SK-N-MC (cell line): ENCODE measurements around the gene FOS.

Experiments
- DNase-seq: peaks from one replicate; pipeline ENCODE4 v3.0.0-alpha.2; 2011; ENCODE audit warnings: low read depth, low spot score
- H3K27ac ChIP-seq: fragments of 200-600 bp; sonication (generic); 2 replicates; pipeline ENCODE4 v1.5.1; 2016; ENCODE audit warnings: mixed run types
- H3K36me3 ChIP-seq: fragments of 200-600 bp; sonication (generic); 2 replicates; pipeline ENCODE4 v1.6.1; 2017; ENCODE audit warnings: antibody characterized with exemption, low read length, mixed read lengths; ENCODE audit not compliant: insufficient read depth
- H3K4me3 ChIP-seq: fragments of 200-600 bp; sonication (generic); 2 replicates; pipeline ENCODE4 v1.5.1; 2016
- H3K9ac ChIP-seq: fragments of 200-600 bp; sonication (generic); 2 replicates; pipeline ENCODE4 v1.8.0; 2017; ENCODE audit warnings: mixed run types, mixed read lengths; ENCODE audit not compliant: insufficient read length
- H3K9me3 ChIP-seq: fragments of 200-600 bp; sonication (generic); 2 replicates; pipeline ENCODE4 v1.6.1; 2017; ENCODE audit warnings: low read depth, mild to moderate bottlenecking, antibody characterized with exemption, low read length, moderate library complexity, mixed read lengths
- EZH2 ChIP-seq: fragments of 200-600 bp; sonication (generic); IDR thresholded peaks from one replicate; pipeline ENCODE4 v1.6.1; 2017; ENCODE audit warnings: antibody characterized with exemption
- FOXP2 ChIP-seq: optimal IDR thresholded peaks from 2 replicates; pipeline ENCODE3; 2011; ENCODE audit warnings: mild to moderate bottlenecking, moderate library complexity; ENCODE audit not compliant: insufficient read depth; ENCODE audit errors: extremely low read length, control extremely low read depth
- POLR2AphosphoS5 ChIP-seq: IDR thresholded peaks from 2 replicates; pipeline ENCODE4 v1.6.1; 2012; ENCODE audit warnings: mild to moderate bottlenecking, low read depth, low read length, borderline replicate concordance

Gene FOS

GRCh38 chr14:75283833-75284563 is 5.4 kb downstream of the FOS start:
- DNase-seq: no peak
- Histone ChIP-seq H3K9ac (no peak overlapping the region), H3K9me3 (no peaks in the 10 kb centered on the region), H3K36me3 (peaks cover 30% of the 10 kb centered on the region), H3K4me3 (no peak overlapping the region), H3K27ac (no peak overlapping the region)
- TF ChIP-seq EZH2: no peak
- TF ChIP-seq FOXP2: no peak
- no peak for TF ChIP-seq POLR2AphosphoS5

GRCh38 chr14:75285331-75285730 is 6.7 kb downstream of the FOS start:
- Histone ChIP-seq H3K9ac (no peak overlapping the region), H3K36me3 (peaks cover 21% of the 10 kb centered on the region), H3K4me3 (peak overlapping the region; percentile 59; the same call in 1 of the 2 replicates), H3K27ac (peak overlapping the region; percentile 79), H3K9me3 (no peaks in the 10 kb centered on the region)
- DNase-seq: no peak
- TF ChIP-seq FOXP2: no peak
- TF ChIP-seq POLR2AphosphoS5: no peak
- no peak for TF ChIP-seq EZH2

GRCh38 chr14:75286313-75286712 is 7.7 kb downstream of the FOS start:
- DNase-seq: no peak
- H3K9ac ChIP-seq: no peak overlapping the region
- H3K9me3 ChIP-seq: no peaks in the 10 kb centered on the region
- H3K36me3 ChIP-seq: peaks cover 11% of the 10 kb centered on the region
- peak overlapping the region; percentile 59 for H3K4me3 ChIP-seq
- TF ChIP-seq FOXP2: no peak
- no peak for TF ChIP-seq EZH2
- no peak for TF ChIP-seq POLR2AphosphoS5
- peak overlapping the region; percentile 79 for H3K27ac ChIP-seq

GRCh38 chr14:75289840-75290388 is 11.3 kb downstream of the FOS start:
- DNase-seq: no peak
- H3K4me3 ChIP-seq: no peak overlapping the region
- H3K9ac ChIP-seq: no peak overlapping the region
- H3K36me3 ChIP-seq: no peaks in the 10 kb centered on the region
- TF ChIP-seq FOXP2 (no peak), EZH2 (no peak), POLR2AphosphoS5 (no peak)
- H3K9me3 ChIP-seq: no peaks in the 10 kb centered on the region
- peak overlapping the region; percentile 31 for H3K27ac ChIP-seq

GRCh38 chr14:75290851-75291250 is 12.2 kb downstream of the FOS start:
- no peaks in the 10 kb centered on the region for H3K9me3 ChIP-seq
- H3K9ac ChIP-seq: no peak overlapping the region
- H3K4me3 ChIP-seq: no peak overlapping the region
- DNase-seq: no peak
- H3K36me3 ChIP-seq: no peaks in the 10 kb centered on the region
- TF ChIP-seq FOXP2 (no peak), EZH2 (no peak), POLR2AphosphoS5 (no peak)
- no peak overlapping the region for H3K27ac ChIP-seq

- Histone ChIP-seq H3K36me3 (no peaks in the 10 kb centered on the region), H3K4me3 (no peak overlapping the region), H3K9me3 (no peaks in the 10 kb centered on the region), H3K27ac (no peak overlapping the region), H3K9ac (no peak overlapping the region)
- DNase-seq: no peak
- no peak for TF ChIP-seq FOXP2
- TF ChIP-seq EZH2: no peak
- TF ChIP-seq POLR2AphosphoS5: no peak
Observed at GRCh38 chr14:75291331-75291730, 12.7 kb downstream of the FOS start.

- no peak overlapping the region for H3K9ac ChIP-seq
- TF ChIP-seq FOXP2 (no peak), POLR2AphosphoS5 (no peak), EZH2 (no peak)
- H3K27ac ChIP-seq: 0 out of 2 replicates have a peak overlapping the region, but pooled peaks have one; percentile 5
Observed at GRCh38 chr14:75292101-75292563, 13.5 kb downstream of the FOS start.

GRCh38 chr14:75292886-75293285 is 14.3 kb downstream of the FOS start:
- no peak for TF ChIP-seq FOXP2
- TF ChIP-seq POLR2AphosphoS5: no peak
- TF ChIP-seq EZH2: no peak
- no peak overlapping the region for H3K4me3 ChIP-seq
- no peak overlapping the region for H3K27ac ChIP-seq
- H3K9ac ChIP-seq: no peak overlapping the region
- no peak for DNase-seq
- H3K36me3 ChIP-seq: no peaks in the 10 kb centered on the region
- H3K9me3 ChIP-seq: no peaks in the 10 kb centered on the region

More at GRCh38 chr14:75292101-75292563, 13.5 kb downstream of the FOS start:
- no peak overlapping the region for H3K4me3 ChIP-seq
- DNase-seq: no peak
- no peaks in the 10 kb centered on the region for H3K36me3 ChIP-seq
- H3K9me3 ChIP-seq: no peaks in the 10 kb centered on the region
